A549 (cell line): ENCODE results near the gene CCT5. TPM values are rescaled to one million over a fixed set of nuclear protein-coding genes. Genes with fewer than 3 reads are reported as not detected.
A peak's percentile ranks its signal among the peaks of the same experiment; 100 is the strongest.

Source experiments
- ATAC-seq, 2 experiments: fragments of 200-7000 bp in 1 of 2; fragments of >200 bp in 1 of 2; cut with Nextera tagmentation in 1 of 2; cut with Tn5 transposase in 1 of 2; 3 replicates each; pipeline versions ENCODE4 v1.8.0 to v1.9.1; 2018 to 2020; ENCODE audit warnings: mild to moderate bottlenecking in 1 of 2, moderate library complexity in 1 of 2
- CTCF ChIA-PET: fragments of 300-600 bp; sonication (Branson Sonifier 250); formaldehyde crosslinking; extraction: SDS; loops from one replicate; lab custom pipeline; 2021; ENCODE audit warnings: antibody characterized with exemption, inconsistent platforms; lab: Yijun Ruan, JAX
- POLR2A ChIA-PET: fragments of 350-600 bp; formaldehyde crosslinking; extraction: SDS; loops from one replicate; lab custom pipeline; 2021; ENCODE audit warnings: antibody characterized with exemption, inconsistent platforms; lab: Yijun Ruan, JAX
- DNase-seq, 2 experiments: peaks; one replicate each; pipeline versions ENCODE4 v3.0.0 to v3.0.0-alpha.2; 2011 to 2016; ENCODE audit warnings: low read depth in 1 of 2, low spot score in 1 of 2
- FAIRE-seq: peaks from 2 replicates; lab custom pipeline; 2011; peaks lifted over from hg19 to GRCh38; lab: Jason Lieb, UNC
- H3K27ac ChIP-seq, 2 experiments: fragments of >200 bp; sonication (Bioruptor Twin); formaldehyde crosslinking; 3 replicates each; pipeline ENCODE4 v1.5.1; 2016 to 2017
- H3K4me1 ChIP-seq: fragments of >200 bp; sonication (Bioruptor Twin); formaldehyde crosslinking; 3 replicates; pipeline ENCODE4 v1.6.1; 2016
- H3K4me2 ChIP-seq: fragments of >200 bp; sonication (Bioruptor Twin); formaldehyde crosslinking; 3 replicates; pipeline ENCODE4 v1.6.1; 2016
- H3K4me3 ChIP-seq: fragments of >200 bp; sonication (Bioruptor Twin); formaldehyde crosslinking; 3 replicates; pipeline ENCODE4 v1.5.1; 2016
- H3K9me3 ChIP-seq: fragments of >200 bp; sonication (Bioruptor Twin); formaldehyde crosslinking; 3 replicates; pipeline ENCODE4 v1.6.1; 2016
- BCL3 ChIP-seq: fragments of >200 bp; sonication (Bioruptor Twin); formaldehyde crosslinking; IDR thresholded peaks from 3 replicates; pipeline ENCODE4 v1.6.1; 2016
- CBX2 ChIP-seq: fragments of 200-600 bp; sonication (generic); IDR thresholded peaks from 2 replicates; pipeline ENCODE4 v1.6.1; 2016; ENCODE audit warnings: low read depth, mild to moderate bottlenecking, borderline replicate concordance
- CBX8 ChIP-seq: fragments of 200-600 bp; sonication (generic); IDR thresholded peaks from 2 replicates; pipeline ENCODE4 v1.6.1; 2016
- CHD2 ChIP-seq: fragments of 150-350 bp; IDR thresholded peaks from 2 replicates; pipeline ENCODE4 v1.6.1; 2014; ENCODE audit warnings: low read length; ENCODE audit not compliant: partially characterized antibody
- E2F6 ChIP-seq: IDR thresholded peaks from 2 replicates; pipeline ENCODE4 v1.6.1; 2012; ENCODE audit warnings: low read depth, borderline replicate concordance
- EHF ChIP-seq: fragments of 250-450 bp; sonication (Bioruptor Pico); IDR thresholded peaks from 2 replicates; pipeline ENCODE4 v1.5.0; 2020; ENCODE audit warnings: mild to moderate bottlenecking
- ELK1 ChIP-seq: fragments of 150-350 bp; IDR thresholded peaks from 2 replicates; pipeline ENCODE4 v1.6.1; 2014; ENCODE audit warnings: low read depth, mild to moderate bottlenecking, low read length
- EP300 ChIP-seq, 2 experiments: fragments of >200 bp; sonication (Bioruptor Twin); formaldehyde crosslinking; IDR thresholded peaks; 2 replicates in 1 of 2; 3 replicates in 1 of 2; pipeline ENCODE4 v1.6.1; 2016 to 2017
- FOSL2 ChIP-seq, 2 experiments: fragments of 450-650 bp in 1 of 2; fragments of >200 bp in 1 of 2; sonication (Bioruptor Twin) in 1 of 2; formaldehyde crosslinking; IDR thresholded peaks; 2 replicates each; pipeline versions ENCODE4 v1.5.0 to v1.6.1; 2016 to 2020; ENCODE audit warnings: mild to moderate bottlenecking in 1 of 2, moderate library complexity in 1 of 2
- KDM5A ChIP-seq: fragments of 200-600 bp; sonication (generic); IDR thresholded peaks from 2 replicates; pipeline ENCODE4 v1.6.1; 2016; ENCODE audit warnings: antibody characterized with exemption, mild to moderate bottlenecking
- MAX ChIP-seq: IDR thresholded peaks from 2 replicates; pipeline ENCODE4 v1.6.1; 2012
- MAZ ChIP-seq: fragments of 150-350 bp; IDR thresholded peaks from 2 replicates; pipeline ENCODE4 v1.6.1; 2014; ENCODE audit warnings: antibody characterized with exemption, low read depth, low read length, borderline replicate concordance
- MYC ChIP-seq: IDR thresholded peaks from 2 replicates; pipeline ENCODE4 v1.6.1; 2012; ENCODE audit warnings: mild to moderate bottlenecking, inconsistent platforms, low read length, improper control_type of control experiment, borderline replicate concordance
- NFE2L2 ChIP-seq: fragments of 150-350 bp; conservative IDR thresholded peaks from 2 replicates; pipeline ENCODE4 v1.6.1; 2014; ENCODE audit warnings: low read length
- PHF8 ChIP-seq: fragments of 200-600 bp; sonication (generic); IDR thresholded peaks from 2 replicates; pipeline ENCODE4 v1.6.1; 2016; ENCODE audit warnings: low read depth, mild to moderate bottlenecking, antibody characterized with exemption, moderate library complexity, borderline replicate concordance
- RAD21 ChIP-seq, 2 experiments: fragments of >200 bp in 1 of 2; sonication (Bioruptor Twin) in 1 of 2; formaldehyde crosslinking in 1 of 2; IDR thresholded peaks in 1 of 2; conservative IDR thresholded peaks in 1 of 2; 2 replicates in 1 of 2; 3 replicates in 1 of 2; pipeline ENCODE4 v1.6.1; 2012 to 2018; ENCODE audit warnings: inconsistent platforms in 1 of 2
- RNF2 ChIP-seq: fragments of 200-600 bp; sonication (generic); IDR thresholded peaks from 2 replicates; pipeline ENCODE4 v1.6.1; 2016; ENCODE audit warnings: low read depth, mild to moderate bottlenecking, antibody characterized with exemption, moderate library complexity, borderline replicate concordance
- TFCP2L1 ChIP-seq: fragments of 250-450 bp; sonication (Bioruptor Pico); IDR thresholded peaks from 2 replicates; pipeline ENCODE4 v1.5.0; 2021; ENCODE audit warnings: mild to moderate bottlenecking
- TP53 ChIP-seq: fragments of 250-450 bp; sonication (Bioruptor Pico); IDR thresholded peaks from 2 replicates; pipeline ENCODE4 v1.5.0; 2021; ENCODE audit warnings: mild to moderate bottlenecking, moderate library complexity
- USF2 ChIP-seq: fragments of 450-650 bp; IDR thresholded peaks from 2 replicates; pipeline ENCODE4 v1.6.1; 2014; ENCODE audit warnings: antibody characterized with exemption
- WGBS: methylation state at CpG from one replicate; pipeline ENCODE4 v1.1.6; 2017; ENCODE audit errors: missing lambda C conversion rate; 5-methylcytosine and 5-hydroxymethylcytosine counted together
- polyA plus RNA-seq, 4 experiments: library from polyadenylated mRNA; depleted of rRNA in 3 of 4; stranded (reverse); fragments of >200 nt; fragmentation: RNase III in 1 of 4; extraction: RNeasy Plus Mini Kit Qiagen cat#74134 plus additional on column Dnase treatment in 1 of 4; gene quantifications; 2 replicates in 3 of 4; 3 replicates in 1 of 4; pipeline ENCODE4 v1.2.3, GENCODE V29; 2011 to 2017

The CCT5 gene
- polyA plus RNA-seq, 2 of the 4 experiments (the other 2 are of a cell fraction): 730 to 858 TPM

GRCh38 chr5:10301842-10302610 is 51.9 kb downstream of the CCT5 start:
- Histone ChIP-seq H3K4me2 (peak overlapping the region; percentile 38), H3K4me1 (peaks cover 24% of the 10 kb centered on the region), H3K4me3 (no peak overlapping the region), H3K9me3 (no peaks in the 10 kb centered on the region), H3K27ac (peak overlapping the region; percentile 41 to 56; a peak in 4 of 6 replicates)
- DNase-seq: peak; percentile 48 to 70
- WGBS: 39% methylated on average over 11 of the region's 11 CpGs
- peak; percentile 84 to 90 for ATAC-seq
- TF ChIP-seq RNF2: no peak
- TF ChIP-seq USF2: peak; percentile 74
- TF ChIP-seq E2F6: 0 out of 2 replicates have a peak, but pooled peaks have one; percentile 30
- peak; percentile 80 for TF ChIP-seq MAX
- TF ChIP-seq MYC: no peak
- no peak for TF ChIP-seq FOSL2 (IDR thresholded peaks at IDR 0.05)
- TF ChIP-seq FOSL2 (CRISPR knock-in tag; IDR thresholded peaks at IDR 0.05): no peak
- TF ChIP-seq, all 56 proteins: peak for 3
- POLR2A ChIA-PET: no interaction called here
- no peak for FAIRE-seq
- CTCF ChIA-PET: no interaction called here

GRCh38 chr5:10303201-10303600 is 53.1 kb downstream of the CCT5 start:
- POLR2A ChIA-PET: no interaction called here

More at GRCh38 chr5:10303201-10303600, 53.1 kb downstream of the CCT5 start:
- H3K4me3 ChIP-seq: no peak overlapping the region
- CTCF ChIA-PET: no interaction called here
- peaks cover 24% of the 10 kb centered on the region for H3K4me1 ChIP-seq
- ATAC-seq (no peak), DNase-seq (no peak), FAIRE-seq (no peak)
- TF ChIP-seq BCL3: no peak
- no peak for TF ChIP-seq RAD21 (conservative IDR thresholded peaks at IDR 0.05 in 1 of 2, IDR thresholded peaks at IDR 0.05 in 1 of 2)
- TF ChIP-seq EHF (CRISPR knock-in tag): no peak
- TF ChIP-seq CBX2: no peak
- no peak for TF ChIP-seq CHD2
- no peak for TF ChIP-seq TP53 (CRISPR knock-in tag)
- TF ChIP-seq CBX8: no peak
- TF ChIP-seq PHF8: no peak
- no peak for TF ChIP-seq NFE2L2
- TF ChIP-seq EP300 (IDR thresholded peaks at IDR 0.05): no peak
- TF ChIP-seq MAZ: no peak
- TF ChIP-seq KDM5A: no peak
- TF ChIP-seq MYC: no peak
- TF ChIP-seq TFCP2L1 (CRISPR knock-in tag): no peak
- no peak for TF ChIP-seq ELK1
- H3K9me3 ChIP-seq: no peaks in the 10 kb centered on the region
- H3K27ac ChIP-seq: peak overlapping the region in 1 of 2 experiments; percentile 41; a peak in 1 of 6 replicates
- no peak overlapping the region for H3K4me2 ChIP-seq
- WGBS: 46% methylated on average over 2 of the region's 2 CpGs
